Upper lobe of left lung (tissue), 4 donors: ENCODE measurements around the gene CAPN10.

Experiments used
- POLR2AphosphoS5 ChIP-seq, 2 donors: sonication (generic); formaldehyde crosslinking; IDR thresholded peaks; one replicate each; pipeline ENCODE4 v1.5.1; 2017; ENCODE audit warnings: antibody characterized with exemption in 2 of 2
- TF ChIP-seq, protein P1 (sequence below), 6 experiments: fragments of 450-650 bp in 4 of 6; fragments of 200-600 bp in 2 of 6; sonication (generic) in 2 of 6; IDR thresholded peaks; one replicate each; pipeline ENCODE4 v1.5.1; 2016 to 2019; ENCODE audit warnings: antibody characterized with exemption in 6 of 6

DNA sequence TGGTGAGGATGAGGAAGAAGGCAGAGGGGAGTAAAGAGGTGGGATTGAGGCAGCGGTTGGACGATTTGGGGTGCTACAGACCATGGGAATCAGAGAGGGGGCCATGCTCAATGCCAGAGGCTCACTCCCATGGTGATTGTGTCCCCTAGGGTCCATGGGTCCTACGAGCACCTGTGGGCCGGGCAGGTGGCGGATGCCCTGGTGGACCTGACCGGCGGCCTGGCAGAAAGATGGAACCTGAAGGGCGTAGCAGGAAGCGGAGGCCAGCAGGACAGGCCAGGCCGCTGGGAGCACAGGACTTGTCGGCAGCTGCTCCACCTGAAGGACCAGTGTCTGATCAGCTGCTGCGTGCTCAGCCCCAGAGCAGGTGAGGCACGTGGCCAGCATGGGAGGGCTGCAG lies 5.2 kb downstream of the CAPN10 start:
- TF ChIP-seq, protein P1, sequence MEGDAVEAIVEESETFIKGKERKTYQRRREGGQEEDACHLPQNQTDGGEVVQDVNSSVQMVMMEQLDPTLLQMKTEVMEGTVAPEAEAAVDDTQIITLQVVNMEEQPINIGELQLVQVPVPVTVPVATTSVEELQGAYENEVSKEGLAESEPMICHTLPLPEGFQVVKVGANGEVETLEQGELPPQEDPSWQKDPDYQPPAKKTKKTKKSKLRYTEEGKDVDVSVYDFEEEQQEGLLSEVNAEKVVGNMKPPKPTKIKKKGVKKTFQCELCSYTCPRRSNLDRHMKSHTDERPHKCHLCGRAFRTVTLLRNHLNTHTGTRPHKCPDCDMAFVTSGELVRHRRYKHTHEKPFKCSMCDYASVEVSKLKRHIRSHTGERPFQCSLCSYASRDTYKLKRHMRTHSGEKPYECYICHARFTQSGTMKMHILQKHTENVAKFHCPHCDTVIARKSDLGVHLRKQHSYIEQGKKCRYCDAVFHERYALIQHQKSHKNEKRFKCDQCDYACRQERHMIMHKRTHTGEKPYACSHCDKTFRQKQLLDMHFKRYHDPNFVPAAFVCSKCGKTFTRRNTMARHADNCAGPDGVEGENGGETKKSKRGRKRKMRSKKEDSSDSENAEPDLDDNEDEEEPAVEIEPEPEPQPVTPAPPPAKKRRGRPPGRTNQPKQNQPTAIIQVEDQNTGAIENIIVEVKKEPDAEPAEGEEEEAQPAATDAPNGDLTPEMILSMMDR (IDR thresholded peaks at IDR 0.05) = no peak
- TF ChIP-seq POLR2AphosphoS5 (IDR thresholded peaks at IDR 0.05) = no peak
